ACHN (cell line): Measurements from ENCODE around the gene GPC5.
"Not testable (repeated sequence)": the region's sequence is repeated elsewhere in the genome, so short reads cannot be mapped to it uniquely, and the experiment has no call there.

Experiments used
- DNase-seq: peaks from one replicate; pipeline ENCODE4 v3.0.0-alpha.2; 2015
- in situ Hi-C: cut with HindIII; loops from 2 replicates; pipeline ENCODE4 v1.10.0; 2017; ENCODE audit warnings: low sequenced_read_pairs, low pct_ligation_motif_present, low pct_unique_long_range_greater_than_20kb

Gene GPC5

DNA sequence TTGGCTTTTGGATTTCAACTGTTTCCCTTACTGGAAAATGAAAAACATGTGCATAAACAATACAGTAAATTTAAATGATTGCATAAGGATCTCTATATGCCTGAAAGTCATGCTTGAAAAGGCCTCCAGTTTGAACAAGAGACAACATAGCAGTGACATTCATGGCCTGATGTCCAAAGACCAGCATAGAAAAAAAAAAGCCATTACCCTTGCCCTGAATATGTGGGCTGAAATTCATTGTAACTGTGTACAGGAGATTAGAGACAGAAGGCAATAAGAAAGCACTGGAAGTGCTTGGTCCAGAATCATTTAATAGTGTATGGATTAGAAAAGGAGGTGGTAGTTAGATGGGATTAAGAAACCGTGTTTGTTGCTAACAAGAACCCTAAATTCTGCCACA, 35.5 kb upstream of the GPC5 start:
- in situ Hi-C loops = no loop called here

DNA sequence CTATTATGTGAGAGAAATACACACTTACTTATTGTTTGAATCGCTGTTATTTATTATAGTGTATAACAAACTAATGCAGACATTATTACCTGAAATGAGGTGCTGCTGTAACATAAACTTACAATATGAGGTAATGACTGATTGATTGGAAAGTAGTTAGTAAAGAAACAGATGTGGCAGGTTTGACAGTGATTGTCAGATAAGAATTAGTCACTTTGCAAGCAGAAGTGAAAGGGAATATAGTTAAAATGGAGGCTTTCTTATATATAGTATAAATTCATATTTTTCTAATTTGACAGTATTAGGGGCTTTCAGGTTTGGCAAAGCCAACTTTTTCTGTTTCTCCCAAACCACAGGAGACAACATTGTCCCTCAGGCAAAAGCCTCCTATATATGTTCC, 30.3 kb upstream of the GPC5 start:
- in situ Hi-C loops = no loop called here
- DNase-seq = no peak

More for the DNA sequence above, 35.5 kb upstream of the GPC5 start:
- no peak for DNase-seq

DNA sequence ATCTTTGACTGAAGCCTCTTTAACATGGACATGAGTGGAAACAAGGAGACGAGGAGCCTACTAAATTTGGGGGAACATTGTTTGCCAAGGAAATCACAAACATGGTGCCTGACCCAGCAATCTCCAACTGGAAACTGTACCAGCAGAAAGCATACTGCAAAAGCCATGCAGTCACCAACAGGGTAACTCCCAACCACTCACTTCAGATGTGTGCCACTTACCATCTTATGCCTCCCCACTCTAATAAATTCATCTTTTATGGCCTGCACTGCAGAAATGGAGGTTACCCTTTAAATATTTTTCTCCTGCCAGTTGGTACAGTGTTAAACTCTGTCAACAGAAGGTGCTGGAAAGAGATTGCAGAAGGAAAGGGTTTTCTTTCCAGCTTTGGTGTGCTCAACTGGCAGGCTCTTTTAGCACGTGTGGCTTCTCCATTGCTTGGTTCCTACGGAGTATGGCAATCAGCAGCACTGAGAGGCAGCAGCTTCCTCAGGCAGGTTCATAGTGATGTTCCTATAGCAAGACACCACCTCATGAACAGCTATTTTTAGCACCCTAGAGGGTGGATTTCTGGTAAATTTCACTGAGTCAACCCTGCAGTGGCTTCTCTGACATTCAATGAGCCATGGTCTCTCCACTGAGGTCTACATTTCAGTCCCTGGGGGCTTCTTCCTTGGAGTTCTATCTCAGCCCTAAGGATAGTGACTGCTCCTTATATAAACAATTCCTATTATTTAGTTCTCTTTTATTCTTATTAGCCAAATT, 29.6 kb upstream of the GPC5 start:
- DNase-seq = no peak
- in situ Hi-C loops = no loop called here

DNA sequence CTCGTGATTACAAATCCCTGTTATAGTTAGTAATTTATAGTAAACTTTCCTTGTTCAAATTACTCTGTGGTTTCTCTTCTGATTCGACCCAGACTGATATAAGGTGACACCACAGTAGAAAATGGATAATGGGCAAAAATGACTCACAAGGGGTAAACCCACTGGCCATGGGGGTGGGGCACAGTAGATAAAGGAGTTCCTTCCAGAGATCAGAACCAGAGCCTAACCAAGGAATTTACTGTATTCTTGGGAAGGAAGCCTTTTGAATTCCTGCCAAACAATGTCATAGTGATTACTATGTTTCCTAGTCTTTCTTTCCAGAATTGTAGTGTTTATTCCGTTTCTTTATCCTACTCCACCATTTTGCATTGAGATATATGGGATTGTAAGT, 29.0 kb upstream of the GPC5 start:
- in situ Hi-C loops = no loop called here

DNA sequence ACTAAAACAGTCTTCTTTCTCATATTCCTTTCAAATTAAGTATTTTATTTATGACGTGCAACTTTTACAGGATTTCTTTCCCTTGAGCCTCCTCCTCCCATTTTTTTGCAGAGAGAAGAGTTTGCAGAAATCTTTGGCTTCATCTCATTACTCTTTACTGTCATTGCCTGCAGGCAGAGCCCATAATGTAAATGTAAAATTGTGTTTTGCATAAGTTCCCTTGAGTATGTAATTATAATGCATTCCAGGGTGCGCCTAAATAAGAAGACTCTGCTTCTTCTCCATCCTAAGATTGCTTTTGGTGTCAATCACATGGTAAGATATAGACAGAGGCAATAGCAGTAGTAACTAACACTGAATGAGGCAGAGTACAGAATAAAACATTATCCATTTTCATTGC, 27.9 kb upstream of the GPC5 start:
- in situ Hi-C loops = no loop called here
- no peak for DNase-seq

More for the DNA sequence above, 29.0 kb upstream of the GPC5 start:
- DNase-seq = no peak

DNA sequence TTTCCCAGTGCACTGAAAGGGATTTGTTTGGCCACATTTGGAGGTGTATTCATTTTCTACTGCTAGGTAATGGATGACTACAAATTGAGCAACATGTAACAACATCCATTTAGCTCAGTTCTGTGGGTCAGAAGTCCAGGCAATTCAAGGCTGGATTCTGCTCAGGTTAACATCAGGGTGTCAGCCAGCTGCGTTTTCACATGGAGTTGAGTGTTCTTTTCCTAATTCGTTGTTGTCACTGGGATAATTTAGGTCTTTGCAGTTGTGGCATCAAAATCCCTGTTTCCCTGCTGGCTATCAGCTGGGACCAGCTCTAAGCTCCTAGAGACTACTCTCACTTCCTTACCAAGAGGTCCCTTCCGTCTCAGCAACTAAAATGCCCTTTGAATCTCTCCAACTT, 25.5 kb upstream of the GPC5 start:
- DNase-seq = no peak
- in situ Hi-C loops = no loop called here

DNA sequence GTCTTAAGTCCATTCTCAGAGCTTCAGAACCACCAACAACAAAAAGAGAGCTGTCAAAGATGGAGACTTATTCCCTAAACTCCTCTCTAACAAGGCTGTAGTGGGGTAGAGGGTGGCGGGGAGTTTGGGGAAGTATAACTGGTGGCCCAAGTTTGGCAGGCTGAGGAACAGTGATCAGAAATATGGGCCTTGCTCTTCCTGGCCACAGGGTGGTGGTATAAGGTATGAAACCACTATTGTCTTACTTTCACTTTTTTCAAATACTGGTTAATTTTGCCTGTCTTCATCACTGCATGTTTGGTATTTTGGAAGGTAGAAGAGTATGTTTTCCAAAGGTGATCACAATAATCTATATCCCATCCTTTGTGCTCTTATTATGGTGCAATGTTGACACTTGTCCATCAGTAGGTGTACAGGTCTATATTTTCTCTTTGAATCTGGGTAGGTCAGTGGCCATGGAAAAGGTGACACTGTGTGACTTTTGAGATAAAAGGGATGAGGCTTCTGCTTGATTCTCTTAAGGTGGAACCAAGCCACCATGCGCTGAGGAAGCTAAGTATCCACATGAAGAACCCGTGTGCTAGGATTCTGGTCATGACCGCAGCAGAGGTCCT, 23.2 kb upstream of the GPC5 start:
- in situ Hi-C loops = no loop called here

DNA sequence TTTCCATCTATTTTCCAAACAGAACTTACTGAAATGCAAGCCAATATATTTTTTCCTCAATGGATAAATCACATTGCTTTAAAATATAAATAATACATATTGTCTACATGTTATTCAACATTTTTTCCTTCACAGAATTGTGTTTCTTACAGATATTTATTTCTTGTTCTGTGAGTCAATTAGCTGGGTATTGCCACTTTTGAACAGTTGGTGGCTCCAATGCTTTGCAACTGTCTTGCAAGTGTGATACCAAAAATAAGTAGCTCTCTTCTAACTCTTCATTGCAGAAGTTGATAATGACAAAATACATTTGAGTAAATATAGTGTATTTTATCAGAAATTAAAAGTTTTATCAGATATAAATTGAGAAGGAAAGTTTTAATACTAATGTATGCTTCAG, 17.1 kb upstream of the GPC5 start:
- DNase-seq = peak; percentile 23
- in situ Hi-C loops = no loop called here

More for the DNA sequence above, 23.2 kb upstream of the GPC5 start:
- DNase-seq = peak; percentile 22

DNA sequence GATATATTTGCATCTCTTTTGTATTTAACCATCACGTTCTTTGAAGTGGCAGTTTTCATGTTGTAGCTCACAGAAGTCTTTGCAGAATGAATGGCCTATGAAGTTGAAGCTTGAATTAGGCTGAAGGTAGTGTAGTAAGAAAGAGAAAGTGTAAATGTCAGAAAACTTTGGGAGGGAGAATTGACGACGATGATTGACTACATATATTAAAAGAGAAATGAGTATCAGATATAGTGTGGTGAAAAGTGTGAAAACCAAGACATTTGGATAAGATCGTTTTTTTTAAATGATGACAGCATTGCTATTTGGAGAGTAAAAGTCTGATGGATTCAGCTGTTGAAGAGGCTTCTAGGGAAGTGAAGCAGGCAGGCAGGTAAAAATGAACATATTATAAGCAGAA, 14.6 kb upstream of the GPC5 start:
- DNase-seq = no peak
- in situ Hi-C loops = no loop called here

DNA sequence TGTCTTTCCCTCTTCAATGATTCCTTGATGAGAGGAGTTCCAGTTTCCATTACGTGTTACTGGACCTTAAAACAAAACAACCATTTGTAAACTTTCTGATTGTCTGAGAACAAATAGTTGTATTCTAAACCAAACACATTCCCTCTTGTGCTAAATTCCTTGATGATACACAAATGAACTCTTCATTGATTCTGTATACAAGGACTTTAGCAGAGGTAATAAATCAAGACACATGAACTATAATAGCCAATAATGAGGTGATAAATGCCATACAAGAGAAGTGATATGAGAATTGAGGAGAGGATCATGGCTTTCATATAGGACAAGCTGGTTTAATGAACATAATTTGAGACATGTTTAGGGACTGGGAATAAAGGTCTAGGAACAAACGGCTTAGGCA, 13.5 kb upstream of the GPC5 start:
- in situ Hi-C loops = no loop called here
- no peak for DNase-seq

DNA sequence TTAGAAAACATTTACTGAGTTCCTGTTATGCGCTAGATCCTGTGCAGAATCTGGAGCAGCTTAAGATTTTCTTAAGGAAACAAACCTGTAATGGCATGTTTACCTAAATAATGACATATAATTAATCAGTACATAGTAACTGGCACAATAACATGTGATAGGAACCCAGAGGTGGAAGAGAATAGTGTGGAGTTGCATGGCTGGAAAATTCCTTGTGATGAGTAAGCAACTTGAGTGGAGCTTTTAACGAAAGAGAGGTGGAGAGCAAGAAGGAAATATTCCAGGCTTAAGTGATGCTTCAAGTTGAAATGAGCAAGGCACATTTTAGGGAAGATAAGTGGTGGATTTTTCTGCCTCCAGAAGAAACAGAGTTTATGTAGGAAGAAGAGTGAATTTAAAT, 9.2 kb upstream of the GPC5 start:
- in situ Hi-C loops = no loop called here
- no peak for DNase-seq

DNA sequence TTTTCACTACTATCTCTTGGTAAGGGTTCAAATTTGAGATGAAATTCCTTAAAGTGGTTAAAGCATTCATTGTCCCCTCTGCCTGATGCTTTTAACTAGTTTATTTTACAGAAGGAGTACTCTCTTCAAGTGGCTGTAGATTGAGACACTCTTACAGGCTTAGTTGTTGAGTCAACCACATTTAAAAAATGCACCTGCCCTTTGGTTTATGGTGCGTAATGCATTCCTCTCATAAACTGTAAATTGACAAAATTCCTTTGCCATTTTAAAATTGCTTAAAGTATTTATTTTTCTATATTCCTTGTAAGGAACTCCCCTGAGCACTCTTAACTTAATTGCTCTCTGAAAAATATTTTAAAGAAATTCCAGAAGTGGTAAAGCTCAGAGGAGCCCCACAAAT, 826 bp upstream of the GPC5 start:
- DNase-seq = no peak
- in situ Hi-C loops = no loop called here

DNA sequence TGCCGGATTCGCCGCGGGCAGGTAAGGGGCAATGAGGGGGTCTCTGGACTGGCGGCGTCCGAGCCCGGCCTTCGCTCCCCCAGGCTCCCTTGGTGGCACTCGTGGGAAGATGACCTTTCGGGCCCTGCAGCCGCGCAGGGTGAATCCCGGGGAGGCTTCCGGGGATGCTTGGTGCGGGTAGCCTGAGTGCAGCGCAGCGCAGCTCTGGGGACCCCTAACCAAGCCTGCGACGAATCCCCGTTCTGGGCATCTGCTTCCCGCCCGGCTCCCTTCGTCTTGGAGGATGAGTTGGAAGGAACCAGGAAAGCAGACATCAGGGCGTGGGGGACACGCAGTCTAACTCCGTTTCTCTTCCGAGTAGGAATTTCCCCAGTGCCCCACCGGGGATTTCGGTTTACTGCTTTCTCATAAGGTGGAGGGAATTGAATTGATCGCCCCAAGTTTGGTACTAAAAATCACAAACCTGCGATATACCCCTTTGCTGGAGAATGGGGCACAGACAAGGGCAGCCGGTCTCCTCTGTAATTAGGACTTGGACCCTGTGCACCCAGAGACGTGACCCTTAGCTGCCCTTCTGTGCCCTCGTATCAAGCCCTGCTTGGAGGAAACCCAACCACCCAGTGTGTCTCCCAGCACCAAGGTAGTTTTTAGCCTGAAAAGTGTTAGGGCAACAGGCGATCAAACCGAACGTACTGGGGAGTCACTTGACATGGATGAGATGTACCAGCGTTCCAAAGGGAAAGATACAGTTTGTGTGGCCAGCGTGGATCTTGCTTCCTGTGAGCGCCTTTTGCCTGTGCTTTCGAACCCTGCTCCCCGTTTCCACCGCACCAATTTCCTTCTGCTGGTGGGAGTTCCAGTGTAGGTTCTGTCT, 1.0 kb downstream of the GPC5 start:
- in situ Hi-C loops = no loop called here
- DNase-seq = no peak

DNA sequence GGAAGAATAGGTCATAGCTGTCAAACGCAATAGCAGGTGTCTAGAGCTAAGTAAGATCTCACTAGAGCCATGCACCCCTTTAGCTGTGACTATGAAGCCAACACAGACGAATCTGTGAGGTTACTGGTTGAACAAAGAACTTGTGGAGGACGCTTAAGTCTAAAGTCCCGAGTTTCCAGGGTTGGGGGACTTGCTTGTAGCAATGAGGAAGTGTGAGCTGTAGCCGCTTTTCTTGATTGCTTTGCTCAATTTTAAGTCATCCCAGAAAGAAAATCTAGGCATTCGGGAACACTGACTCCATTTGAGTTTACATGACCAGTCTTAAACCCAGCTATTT, 1.6 kb downstream of the GPC5 start:
- DNase-seq = no peak
- in situ Hi-C loops = no loop called here

DNA sequence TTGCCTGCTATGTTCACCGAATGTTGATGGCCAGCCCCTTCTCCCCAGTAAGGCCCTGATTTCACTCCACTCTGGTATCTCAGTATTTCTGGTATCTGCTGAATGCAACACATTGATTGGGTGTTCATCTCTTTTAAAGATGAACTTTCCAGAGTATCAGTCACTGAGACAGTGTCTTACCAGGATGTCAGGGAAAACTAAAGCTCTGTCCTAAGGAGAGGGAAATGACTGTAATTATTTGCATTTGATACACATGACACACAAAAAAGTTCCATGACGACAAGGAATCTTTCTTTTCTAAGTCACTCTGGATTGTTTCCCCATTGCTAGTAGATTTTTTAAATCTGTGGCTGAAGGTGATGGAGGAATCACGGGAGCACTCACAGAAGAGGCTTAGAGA, 2.2 kb downstream of the GPC5 start:
- in situ Hi-C loops = no loop called here
- no peak for DNase-seq

DNA sequence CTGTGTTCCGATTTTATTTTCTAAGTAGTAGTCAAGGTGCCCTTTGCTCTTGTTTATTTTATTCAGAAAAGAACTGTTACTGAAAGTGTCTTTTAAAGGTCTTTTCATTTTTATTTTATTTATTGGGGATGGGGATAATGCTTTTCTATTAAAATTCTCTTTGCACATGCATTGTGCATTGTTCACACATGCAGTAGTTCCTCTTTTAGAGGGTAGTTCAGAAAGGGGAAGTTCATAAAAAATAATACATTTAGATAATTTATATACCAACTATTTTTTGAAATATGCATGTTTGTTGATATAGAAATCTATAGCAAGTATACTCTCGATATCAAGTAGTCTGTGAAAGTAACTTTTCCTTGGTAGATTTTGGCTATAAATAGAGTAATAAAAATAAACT, 3.5 kb downstream of the GPC5 start:
- in situ Hi-C loops = no loop called here
- no peak for DNase-seq

DNA sequence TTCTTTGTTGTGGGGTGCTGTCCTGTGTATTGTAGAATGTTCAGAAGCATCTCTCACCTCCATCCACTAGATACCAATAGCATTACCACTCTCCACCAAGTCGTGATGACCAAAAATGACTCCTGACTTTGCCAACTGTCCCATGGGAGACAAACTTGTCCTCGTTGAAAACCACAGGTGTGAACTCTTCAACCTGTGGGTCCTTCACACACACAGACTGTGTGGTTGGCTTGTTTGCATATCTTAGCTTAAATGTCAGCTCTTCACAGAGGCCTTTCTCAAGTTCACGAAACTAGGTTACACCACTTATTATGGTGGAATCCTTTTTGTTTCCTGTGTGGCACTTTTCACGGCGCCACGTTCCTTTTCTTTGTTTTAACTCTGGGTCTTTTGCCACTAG, 6.8 kb downstream of the GPC5 start:
- in situ Hi-C loops = no loop called here
- DNase-seq = no peak

DNA sequence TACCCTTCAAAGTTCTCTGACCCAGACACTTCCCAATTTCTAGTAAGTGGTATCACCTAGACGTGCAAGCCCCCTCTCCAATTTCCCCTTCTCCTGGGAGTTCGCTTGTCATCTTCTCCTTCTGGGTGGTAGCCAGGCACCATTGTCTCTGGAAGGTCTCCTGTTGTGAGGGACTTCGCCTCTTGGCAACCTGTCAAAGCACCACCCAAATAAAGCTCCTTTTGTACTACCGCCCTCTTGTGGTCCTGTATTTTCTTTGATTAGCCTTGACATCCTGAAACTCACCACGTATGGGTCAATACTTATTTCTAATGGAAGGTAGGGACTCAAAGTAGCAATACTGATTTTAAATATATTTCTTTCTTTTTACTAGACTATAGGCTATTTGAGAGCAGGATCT, 8.2 kb downstream of the GPC5 start:
- in situ Hi-C loops = no loop called here
- peak; percentile 54 for DNase-seq

DNA sequence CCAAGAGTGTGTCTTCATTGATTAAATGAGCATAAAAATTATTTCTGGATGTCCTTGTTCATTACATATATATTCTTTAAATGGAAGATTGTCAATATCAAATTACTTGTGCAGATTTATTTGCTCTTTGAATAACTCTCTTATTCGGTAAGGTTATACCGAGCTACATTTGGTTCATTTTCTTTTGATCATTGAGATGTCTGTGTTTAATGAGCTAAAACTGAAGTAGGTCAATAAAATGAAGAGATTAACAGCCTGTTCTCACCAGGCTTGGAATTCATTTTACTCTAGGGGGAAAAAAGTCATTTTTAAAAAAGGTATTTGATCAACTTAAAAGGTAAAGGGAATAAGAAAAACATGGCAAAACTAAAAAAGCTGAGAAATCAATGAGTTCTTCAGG, 10.6 kb downstream of the GPC5 start:
- DNase-seq = no peak
- in situ Hi-C loops = no loop called here

DNA sequence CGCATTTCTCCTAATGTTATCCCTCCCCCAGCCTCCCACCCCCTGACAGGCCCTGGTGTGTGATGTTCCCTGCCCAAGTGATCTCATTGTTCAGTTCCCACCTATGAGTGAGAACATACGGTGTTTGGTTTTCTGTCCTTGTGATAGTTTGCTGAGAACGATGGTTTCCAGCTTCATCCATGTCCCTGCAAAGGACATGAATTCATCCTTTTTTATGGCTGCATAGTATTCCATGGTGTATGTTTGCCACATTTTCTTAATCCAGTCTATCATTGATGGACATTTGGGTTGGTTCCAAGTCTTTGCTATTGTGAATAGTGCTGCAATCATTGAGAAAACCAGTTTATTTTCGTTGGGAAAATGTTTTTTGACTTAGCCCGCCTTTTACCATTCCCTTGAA, 18.2 kb downstream of the GPC5 start:
- in situ Hi-C loops, DNase-seq: not testable (repeated sequence)
